Fibroblast of lung (primary cell): ENCODE data around the gene LFNG.

ENCODE experiments used
- CTCF ChIP-seq, 2 donors: IDR thresholded peaks in 1 of 2; conservative IDR thresholded peaks in 1 of 2; 1 replicate in 1 of 2; 2 replicates in 1 of 2; pipeline ENCODE4 v1.5.1; 2011 to 2012; ENCODE audit warnings: low read length in 2 of 2, control low read depth in 1 of 2, inconsistent platforms in 1 of 2, low read depth in 1 of 2, mild to moderate bottlenecking in 1 of 2
- EZH2 ChIP-seq: IDR thresholded peaks from 2 replicates; pipeline ENCODE4 v1.5.1; 2012; ENCODE audit warnings: low read length, control low read depth, mild to moderate bottlenecking; ENCODE audit errors: missing control alignments

- TF ChIP-seq CTCF (conservative IDR thresholded peaks at IDR 0.05 in 1 of 2, IDR thresholded peaks at IDR 0.05 in 1 of 2; ENCODE audit: low read depth in 1 of 2, low read length in 2 of 2) (no peak), EZH2 (no peak)
Measured at GRCh38 chr7:2507917-2508306, 11.7 kb upstream of the LFNG start.
